Stimulated activated naive CD4-positive, alpha-beta T cell (primary cell): ENCODE results near the gene SUCLG2.

Experiments used
- DNase-seq, 6 experiments: peaks; one replicate each; lab custom pipeline; 2025; lab: John Stamatoyannopoulos, UW

The SUCLG2 gene

DNA sequence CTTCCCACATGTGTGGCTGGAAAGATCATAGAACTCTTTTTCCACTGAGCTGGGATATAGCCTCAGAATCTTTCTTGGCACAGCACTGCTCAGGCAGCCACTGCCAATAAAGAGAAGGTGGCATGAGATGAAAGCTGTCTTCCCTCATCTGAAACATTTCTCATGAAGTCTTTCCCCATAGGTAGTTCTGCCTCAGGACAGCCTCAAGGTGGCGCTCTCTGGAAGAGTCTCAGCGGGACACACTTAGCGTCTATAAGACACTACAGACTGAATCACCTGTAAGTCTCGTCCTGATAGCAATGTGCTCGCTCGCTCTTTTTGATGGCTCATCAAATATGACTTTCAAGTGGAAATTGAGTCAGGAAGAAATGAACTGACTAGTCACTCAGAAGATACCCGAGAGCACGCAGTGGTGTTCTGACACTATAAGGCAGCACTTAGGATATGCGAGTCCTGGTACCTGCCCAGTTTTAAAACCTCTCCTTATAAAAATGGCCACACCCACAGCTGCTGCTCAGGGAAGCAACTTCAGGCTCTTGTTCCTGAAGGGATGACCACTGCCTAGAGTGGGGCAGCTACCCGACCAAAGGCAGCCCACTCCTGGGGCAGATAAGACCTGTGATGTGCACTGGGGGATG is 269.5 kb downstream of the SUCLG2 start:
- DNase-seq, result peak in 5 of 6 experiments; percentile 0 to 41 (median 21)

DNA sequence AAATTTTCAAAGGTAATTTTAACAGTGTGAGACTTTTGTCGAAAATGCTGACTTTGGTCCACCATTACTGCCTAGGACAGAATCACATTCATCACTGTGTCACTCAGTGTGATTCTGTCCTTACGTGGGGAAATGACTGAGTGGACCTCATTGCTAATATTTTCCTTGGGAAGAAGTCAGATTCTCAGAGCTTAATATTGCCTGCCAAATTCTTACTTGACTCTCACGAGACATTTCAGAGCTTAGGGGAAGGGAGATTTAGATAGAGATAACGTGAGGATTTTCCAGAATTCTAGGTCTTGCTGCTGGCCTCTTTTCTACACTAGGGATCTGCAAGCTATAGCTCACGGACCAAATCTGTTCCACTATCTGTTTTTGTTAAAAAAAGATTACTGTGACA is 270.4 kb downstream of the SUCLG2 start:
- no peak for DNase-seq

DNA sequence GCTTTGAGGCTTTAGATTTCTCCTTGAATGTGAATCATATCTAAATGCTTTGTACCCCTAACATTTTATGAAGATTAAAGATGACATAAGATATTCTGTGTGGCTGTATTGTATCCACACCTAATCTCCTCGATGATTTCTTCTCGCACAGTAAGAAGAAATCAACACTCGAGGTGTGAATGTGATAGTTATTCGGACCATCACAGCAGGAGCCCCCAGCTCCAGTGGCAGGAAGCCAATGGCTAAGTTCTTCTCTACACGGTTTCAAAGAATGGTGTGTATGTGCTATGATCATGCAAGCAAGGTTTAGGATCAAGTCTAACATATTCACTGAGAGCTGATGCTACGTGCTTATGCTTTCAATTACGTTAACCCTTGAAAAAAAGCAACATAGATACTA is 271.0 kb downstream of the SUCLG2 start:
- DNase-seq, result no peak

DNA sequence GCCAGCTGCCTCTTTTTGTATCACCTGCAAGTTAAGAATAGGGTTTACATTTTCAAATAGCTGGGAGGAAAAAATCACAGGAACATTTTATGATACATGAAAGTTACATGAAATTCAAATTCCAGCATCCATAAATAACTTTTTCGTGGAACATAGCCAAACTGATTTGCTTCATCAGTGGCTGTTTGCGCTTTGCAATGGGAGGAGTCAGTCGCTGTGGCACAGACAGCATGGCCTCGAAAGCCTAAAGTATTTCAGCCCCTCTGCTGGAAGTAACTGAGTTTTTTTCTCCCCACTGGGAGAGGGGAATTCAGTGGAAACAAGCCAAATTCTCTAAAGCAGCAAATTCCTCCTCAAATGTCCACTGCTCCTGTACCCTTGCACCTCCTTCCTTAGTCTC is 271.9 kb downstream of the SUCLG2 start:
- no peak for DNase-seq

DNA sequence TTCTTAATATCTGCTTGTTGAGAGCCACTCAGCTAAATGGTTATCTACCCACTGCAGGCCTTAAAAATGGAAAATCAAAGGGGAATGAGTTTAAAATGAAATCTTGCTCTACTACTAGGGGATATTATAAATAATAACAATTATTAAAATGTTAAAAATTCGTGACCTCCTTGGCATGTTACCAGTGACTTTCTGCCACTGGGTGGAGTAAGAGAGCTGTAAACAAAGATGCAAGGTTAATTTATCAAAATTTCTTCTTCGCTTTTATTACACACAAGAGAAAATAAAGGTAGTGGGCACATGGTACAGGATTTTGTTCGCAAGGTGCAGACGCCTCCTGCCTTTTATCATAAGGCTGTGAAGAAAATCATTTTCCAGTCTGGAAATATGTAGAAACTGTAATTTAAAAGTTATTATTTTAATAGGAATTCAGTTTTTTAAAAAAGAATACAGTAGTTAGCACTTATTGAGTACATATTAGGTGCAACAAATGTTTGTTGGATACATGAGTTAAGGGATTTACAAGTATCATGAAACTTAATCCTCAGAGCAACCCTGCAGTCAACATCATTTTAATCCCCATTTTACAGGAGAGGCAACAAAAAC is 272.6 kb downstream of the SUCLG2 start:
- peak in 2 of 6 experiments; percentile 27 to 37 for DNase-seq

DNA sequence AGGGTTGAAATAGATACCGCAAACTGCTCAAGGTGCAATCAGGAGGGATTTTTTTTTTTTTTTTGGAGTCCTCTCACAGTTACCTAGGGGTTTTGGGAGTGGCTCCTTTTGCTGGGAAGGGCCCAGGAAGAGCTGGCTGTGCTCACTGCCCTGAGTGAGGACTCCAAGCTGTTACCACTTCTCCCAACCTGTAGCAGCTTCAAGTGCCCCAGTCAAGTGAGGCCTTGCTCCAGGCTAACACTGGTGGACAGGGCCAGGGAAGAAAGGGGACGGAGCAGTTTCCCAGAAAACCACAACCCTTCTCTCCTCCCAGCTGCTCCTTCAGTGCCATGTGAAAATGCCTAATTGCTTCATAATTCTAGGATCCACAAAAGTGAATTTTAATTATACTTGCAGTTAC is 274.3 kb downstream of the SUCLG2 start:
- no peak for DNase-seq

DNA sequence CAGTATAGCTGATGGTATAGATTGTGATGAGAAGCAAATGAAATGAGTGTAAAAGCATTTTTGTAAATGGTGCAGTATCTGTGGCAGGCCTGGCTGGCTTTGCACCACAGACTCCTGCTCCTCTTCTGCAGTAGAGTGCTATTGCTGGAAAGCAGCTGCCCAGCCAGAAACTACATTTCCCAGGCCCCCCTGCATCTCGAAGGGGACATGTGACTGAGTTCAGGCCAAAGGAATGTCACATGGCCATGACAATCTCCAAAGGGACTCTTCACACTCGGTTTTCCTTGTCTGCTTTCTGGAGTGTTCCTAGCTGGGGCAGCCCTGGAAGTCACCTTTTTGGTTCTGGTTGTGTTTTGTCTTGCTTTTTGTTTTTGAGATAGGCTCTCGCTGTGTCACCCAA is 277.1 kb downstream of the SUCLG2 start:
- DNase-seq, result no peak

DNA sequence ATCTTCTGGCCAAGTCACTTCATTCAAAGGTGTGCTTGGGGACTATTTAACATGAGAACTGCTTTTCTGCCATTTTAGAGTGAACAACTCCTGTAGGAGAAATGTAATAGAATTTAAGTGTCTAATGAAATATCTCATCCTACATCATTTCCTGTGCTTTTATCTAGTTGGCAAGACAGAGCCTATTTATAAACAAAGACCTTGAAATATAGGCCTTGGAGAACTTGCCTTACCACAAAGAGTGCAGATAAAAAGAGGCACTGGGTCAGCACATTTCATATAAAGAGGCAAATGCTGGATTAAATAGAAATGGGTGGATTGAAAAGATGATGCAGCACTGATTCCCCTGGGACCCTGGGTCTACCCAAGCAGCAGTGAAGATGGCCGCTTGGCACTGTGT is 278.0 kb downstream of the SUCLG2 start:
- no peak for DNase-seq

DNA sequence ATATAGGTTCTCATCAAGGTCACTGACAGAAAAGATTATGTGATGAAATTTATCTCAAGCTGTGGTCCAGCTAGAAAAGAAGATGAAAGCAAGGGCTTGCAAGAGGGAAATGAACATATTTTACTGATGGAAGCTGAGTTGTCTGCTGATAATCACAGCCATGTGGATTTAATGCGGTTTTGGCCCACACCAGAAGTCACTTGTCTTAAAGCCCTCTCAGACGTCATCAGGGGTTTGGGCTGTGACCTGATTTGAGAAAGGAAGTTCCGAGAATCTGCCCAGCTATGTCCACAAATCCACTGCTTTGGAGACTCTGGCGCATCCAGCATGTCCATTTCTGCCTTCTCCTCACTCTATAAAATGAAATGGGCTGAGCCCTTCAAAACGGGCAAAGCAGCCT is 278.4 kb downstream of the SUCLG2 start:
- DNase-seq, result no peak

DNA sequence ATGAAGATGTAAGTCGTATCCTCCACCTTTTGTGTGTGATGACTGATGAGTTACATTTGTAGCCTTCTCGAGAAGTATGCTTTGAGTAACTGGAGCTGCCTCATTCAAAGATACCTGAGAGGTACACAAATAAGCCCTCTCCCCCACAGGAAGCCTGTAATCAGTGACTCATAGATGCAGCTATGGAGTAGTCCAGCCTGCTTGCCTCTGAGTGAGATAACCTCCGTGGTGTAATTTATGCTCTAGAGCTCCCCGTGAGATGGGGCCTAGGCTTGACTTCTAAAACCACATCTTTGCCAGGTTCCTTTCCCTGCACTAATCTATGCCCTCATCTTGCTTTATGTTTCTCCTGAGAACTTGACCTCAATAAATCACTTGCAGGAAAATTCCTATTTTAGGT is 291.7 kb downstream of the SUCLG2 start:
- no peak for DNase-seq

DNA sequence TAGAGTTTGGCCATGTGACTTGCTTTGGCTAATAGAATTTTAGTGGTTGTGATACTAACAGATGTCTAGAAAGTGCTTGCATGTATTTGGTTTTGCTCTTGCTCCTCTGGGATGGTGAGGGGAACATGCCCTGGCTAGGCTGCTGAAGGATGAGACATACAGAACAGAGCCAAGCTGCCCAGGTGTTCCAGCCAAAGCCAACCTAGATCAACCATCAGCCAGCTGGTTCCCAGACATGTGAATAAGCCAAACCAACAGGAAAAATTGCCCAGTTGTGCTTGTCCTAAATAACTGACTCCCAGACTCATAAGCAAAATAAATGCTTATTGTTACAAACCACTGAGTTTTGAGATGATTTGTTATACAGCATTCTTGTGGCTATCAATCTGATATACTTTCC is 292.6 kb downstream of the SUCLG2 start:
- DNase-seq, result no peak

DNA sequence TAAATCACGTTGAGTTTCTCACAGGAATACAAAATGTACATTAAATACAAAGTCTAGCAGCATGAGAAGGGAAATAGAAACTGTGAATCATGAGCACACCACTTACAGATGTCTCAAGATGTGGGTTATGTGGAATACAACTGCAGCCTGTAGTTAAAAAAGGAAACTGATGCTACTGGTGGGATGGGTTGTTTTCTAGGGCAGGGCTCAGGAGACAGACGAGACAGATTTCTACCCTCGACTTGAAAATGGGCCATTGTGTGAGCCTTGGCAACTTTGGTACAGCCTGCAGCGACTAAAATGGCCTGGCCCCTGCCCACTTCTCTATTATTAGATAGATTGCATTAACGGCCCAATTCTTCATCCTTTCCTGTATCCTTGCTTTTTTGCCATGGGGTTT is 293.1 kb downstream of the SUCLG2 start:
- no peak for DNase-seq

DNA sequence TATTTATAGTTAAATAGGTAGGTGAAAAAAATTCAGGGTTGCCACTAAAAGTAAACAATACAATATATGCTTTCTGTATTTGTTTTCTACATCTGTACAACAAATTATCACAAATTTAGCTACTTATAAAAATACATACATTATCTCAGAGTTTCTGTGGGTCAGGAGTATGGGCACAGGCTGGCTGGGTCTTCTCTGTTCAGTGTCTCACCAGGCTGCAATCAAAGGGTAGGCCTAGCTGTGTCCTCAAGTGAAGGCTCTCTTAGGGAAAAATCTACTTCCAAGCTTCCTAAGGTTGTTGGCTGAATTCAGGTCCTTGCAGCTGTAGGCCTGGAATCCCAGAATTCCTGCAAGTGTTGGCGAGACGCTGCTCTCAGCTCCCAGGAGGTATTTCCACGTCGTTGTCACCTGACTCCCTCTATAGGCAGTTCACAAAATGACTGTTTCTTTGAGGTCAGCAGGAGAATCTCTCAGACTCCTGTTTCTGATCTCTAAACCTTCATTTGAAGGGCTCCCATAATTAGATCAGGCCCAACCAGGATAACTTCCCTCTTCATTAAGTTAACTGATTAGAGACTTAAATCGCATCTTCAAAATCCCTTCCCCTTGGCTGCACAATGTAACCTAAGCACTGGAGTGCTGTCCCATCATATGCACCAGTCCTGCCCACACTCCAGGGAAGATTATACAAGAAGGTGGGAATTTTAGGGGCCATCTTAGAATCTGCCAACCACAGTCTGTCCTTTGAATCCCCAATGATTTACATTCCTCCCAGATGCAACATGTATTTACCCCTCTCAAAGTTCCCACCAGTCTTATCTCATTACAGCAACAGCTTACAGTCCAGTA is 296.6 kb downstream of the SUCLG2 start:
- DNase-seq, result no peak

DNA sequence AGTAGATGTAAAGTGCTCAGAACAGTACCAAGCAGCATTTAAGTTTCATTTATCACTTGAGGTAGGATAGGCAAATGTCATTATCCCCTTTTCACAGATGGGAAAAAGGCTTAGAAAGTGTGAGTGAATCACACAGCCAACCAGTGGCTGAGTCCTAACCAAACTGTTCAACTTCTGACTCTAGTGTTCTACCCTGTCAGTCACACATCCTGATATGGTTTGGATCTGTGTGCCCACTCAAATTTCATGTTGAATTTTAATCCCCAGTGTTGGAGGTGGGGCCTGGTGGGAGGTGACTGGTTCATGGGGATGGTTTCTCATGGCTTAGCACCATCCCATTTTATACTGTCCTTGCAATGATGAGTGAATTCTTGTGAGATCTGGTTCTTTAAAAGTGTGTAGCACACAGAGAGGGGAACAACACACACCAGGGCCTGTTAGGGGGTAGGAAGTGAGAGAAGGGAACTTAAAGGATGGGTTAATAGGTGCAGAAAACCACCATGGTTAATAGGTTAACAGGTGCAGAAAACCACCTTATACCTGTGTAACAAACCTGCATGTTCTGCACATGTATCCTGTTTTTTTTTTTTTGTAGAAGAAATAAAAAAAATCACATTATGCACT is 304.7 kb downstream of the SUCLG2 start:
- DNase-seq, result no peak

DNA sequence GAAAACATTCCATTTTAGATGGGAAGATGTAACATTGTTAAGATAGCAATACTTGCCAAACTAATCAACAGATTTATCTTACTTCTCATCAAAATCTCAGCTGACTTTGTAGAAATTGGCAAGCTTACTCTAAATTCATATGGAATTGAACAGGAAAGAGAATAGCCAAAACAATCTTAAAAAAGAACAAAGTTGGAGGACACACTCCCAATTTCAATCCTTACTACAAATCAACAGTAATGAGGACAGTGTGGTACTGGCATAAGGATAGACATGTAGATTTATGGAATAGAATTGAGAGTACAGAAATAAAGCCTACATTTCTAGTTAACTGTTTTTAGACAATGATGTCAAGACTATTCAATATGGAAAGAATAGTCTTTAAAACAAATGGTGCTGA is 308.3 kb downstream of the SUCLG2 start:
- no peak for DNase-seq

DNA sequence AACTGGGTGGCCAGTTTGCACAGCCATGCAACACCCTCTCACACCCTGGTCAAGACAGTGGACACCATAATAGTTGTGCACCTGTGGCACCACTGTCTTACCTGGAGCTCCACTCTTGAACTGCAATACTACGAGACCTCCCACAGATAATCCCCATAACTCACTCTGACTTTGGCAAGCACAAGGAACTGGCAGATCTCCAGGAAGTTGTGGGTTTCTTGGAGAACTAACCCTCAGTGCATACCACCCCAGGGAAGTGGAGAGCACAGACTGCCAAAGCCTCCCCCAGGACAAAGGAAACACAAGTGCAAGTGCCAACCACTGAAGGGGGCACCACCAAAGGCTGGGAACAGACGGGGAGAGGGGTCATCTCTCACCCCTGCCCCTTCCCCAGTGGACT is 318.6 kb downstream of the SUCLG2 start:
- no peak for DNase-seq

DNA sequence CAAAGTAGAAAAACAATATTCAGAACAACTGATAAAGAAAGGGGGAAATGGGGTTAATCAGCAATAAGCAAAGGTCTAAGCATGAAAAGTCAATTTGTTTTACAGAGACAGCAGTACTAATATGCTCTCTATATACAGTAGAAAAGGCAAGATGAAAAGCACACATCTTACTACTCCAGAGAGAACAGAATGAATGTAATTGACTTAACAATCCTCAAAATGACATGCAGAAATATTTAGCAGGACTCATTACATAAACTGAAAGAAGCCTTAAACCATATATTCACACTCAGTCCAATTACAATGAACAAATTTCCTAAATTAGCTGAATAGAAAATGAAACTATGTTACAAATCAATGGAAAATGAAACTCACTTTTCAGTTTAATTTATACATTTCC is 319.8 kb downstream of the SUCLG2 start:
- DNase-seq, result no peak

DNA sequence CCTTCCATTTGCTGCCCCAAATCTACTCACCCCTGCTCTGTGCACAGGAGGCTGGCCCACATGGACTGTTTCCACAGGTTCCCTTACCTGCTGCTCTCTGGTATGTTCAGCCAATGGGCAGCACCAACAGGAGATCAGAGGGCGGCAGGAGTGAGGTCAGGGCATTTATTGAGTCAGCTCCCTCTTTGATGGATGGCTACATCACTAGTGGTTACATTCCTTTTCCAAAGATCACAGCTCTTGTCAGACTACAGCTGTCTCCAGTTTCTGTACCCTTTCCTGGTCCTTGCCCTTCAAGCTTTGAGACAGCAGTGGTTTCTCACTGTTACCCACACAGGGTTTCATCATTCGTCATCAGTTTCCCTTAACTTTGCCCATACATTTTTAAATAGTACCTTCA is 325.1 kb downstream of the SUCLG2 start:
- no peak for DNase-seq

DNA sequence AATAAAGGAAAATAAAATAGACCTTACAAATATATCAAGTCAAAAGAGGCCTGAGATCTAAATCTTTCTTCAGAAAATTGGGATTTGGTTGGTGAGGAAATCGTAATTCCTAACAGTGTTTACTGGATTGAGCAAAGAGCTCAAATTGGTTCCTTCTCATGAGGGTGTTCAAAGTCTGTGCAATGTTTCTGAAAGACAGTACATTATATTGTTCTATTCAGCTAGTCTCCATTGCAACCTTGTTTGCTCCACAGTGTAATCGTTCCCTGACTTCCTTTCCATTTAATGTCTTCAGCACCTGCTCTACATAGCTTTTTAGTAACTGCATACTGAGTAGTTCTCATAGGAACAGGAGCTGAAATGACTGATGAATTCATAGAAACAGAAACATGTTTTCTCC is 326.8 kb downstream of the SUCLG2 start:
- DNase-seq, result no peak

DNA sequence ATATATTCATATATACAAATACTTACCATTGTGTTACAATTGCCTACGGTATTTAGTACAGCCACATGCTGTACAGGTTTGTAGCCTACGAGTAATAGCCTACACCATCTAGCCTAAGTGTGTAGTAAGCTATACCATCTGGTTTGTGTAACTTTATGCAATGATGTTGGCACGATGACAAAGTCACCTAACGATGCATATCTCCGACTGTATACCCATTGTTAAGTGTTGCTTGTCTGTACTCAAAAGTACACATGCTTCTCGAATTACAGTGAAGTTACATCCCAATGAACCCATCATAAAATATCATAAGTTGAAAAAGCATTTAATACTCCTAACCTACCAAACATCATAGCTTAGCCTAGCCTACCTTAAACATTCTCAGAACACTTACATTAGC is 329.2 kb downstream of the SUCLG2 start:
- DNase-seq, result no peak
